Activated CD8-positive, alpha-beta memory T cell treated with anti-CD3 and anti-CD28 coated beads for 24 hours (primary cell): ENCODE data around the gene GNB1L.
"Not testable (repeated sequence)": the region's sequence is repeated elsewhere in the genome, so short reads cannot be mapped to it uniquely, and the experiment has no call there.

Source experiments
- DNase-seq: peaks from one replicate; pipeline ENCODE4 v3.0.0-alpha.2; 2020

GNB1L gene

DNA sequence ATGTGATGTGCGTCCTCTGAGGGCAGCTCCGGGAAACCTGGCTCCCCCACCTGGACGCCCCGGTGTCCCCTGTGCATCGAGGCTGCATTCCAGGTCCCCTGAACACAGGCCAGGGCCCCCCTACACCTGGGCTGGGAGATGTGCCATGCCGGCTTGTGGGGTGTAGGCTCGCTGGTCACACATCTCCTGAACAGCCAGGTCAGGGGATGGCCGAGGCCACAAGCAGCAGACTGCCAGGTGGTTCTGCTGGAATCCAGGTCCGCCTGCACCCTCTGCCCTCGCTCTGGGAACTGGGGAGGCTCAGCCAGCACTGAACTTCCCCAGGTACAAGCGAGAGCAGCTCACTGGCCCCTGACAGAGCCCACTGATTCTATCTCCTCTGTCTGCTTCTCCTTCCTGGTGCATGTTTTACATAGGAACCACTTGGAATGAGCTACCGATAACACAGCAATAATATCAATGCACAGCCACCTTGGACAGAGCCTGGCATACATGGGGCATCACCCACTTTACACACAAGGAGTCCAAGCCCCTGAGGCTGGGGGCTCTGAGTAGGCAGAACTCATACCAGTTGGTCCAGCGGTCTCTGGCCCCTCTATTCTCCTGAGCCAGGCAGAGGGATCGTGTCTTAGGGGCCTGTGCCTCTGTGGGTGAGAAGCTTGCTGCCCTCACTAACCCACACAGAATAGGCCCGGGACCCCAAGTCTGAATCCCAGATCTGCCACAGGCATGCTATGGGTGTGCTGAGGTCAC is 47.3 kb downstream of the GNB1L start:
- no peak for DNase-seq

DNA sequence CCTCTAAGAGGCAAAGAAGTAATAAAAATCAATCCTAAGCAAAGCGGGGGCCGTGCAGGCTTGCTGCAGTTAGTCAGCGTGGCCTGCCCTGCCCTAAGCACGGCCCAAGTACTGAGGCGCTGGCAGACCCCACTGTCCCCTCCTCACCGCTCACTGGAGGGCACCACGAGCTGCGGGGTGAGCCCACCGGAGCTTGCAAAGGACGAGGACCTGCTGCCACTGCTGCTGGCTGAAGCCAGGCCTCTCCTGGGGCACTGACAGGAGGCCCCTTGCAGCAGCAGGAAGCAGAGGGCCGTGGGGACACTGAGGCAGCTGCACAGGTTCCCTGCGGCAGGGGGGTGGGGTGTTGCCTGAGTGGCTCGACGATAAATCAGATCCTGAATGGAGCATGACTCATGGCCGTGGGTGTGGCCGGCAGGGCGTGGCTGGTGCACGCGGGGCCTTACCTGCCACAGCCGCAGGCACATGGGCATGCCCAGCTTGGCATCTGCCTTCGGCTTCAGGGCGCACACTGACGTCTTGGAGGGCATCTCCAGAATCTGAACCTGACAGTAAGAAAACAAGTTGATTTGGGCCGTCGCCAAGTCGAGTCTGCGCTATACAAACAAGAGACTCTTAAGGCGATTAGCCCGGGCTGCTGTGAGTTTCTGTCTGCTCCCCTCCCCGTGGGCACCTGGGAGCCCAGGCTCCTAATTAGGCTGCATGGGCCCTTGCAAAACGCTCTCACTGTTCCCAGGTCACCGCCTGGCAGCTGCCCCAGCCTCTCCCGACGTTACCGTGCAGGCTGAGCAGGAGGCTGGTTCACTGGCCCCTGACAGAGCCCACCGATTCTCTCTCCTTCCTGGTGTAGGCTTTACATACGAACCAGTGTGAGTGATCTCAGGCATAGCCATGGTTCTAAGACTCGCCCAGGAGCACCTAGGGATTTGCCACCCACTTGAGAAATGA is 48.2 kb downstream of the GNB1L start:
- DNase-seq = no peak

DNA sequence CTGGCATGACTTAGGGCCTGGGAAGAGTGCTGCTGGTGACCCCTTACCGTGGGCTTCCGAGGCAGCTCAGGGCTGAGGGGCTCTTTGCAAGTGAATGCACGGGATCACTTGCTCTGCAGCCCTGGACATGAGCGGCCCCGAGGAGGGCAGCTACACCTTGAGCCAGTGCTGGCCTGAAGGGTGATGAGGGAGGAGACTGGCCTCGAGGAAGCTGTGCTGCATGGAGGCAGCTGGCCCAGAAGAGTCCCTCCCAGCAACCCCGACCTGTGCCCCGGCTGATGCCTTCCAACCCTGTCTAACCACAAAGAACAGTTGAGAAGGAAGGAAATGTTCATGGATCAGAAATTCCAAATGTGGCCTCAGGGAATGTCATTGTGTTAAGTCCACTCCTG is 48.9 kb downstream of the GNB1L start:
- no peak for DNase-seq

DNA sequence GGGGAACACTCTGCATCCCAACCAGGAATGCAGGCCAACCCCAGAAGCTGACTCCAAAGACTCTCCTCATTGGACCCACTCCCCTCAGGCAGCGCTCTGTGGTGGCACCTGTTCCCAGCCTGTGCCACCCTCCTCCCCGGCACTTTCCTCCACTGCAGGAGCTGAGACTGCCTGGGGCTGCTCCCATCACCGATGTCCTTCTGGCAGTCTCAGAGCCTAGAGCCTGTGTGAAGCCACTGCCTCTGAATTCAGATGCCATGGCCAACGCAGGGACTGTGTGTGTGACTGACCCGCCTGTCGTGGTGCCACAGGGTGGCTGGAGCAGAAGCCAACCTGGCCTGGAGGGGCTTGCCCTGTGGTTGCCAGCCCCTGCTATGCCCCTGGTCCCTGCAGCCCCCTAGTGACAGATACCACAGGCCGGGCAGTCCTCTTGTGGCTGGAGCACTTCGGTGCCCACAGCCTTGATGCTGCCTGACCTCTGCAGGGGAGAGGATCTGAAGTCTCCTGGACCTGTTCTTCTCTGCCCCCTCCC is 50.9 kb downstream of the GNB1L start:
- DNase-seq = no peak

DNA sequence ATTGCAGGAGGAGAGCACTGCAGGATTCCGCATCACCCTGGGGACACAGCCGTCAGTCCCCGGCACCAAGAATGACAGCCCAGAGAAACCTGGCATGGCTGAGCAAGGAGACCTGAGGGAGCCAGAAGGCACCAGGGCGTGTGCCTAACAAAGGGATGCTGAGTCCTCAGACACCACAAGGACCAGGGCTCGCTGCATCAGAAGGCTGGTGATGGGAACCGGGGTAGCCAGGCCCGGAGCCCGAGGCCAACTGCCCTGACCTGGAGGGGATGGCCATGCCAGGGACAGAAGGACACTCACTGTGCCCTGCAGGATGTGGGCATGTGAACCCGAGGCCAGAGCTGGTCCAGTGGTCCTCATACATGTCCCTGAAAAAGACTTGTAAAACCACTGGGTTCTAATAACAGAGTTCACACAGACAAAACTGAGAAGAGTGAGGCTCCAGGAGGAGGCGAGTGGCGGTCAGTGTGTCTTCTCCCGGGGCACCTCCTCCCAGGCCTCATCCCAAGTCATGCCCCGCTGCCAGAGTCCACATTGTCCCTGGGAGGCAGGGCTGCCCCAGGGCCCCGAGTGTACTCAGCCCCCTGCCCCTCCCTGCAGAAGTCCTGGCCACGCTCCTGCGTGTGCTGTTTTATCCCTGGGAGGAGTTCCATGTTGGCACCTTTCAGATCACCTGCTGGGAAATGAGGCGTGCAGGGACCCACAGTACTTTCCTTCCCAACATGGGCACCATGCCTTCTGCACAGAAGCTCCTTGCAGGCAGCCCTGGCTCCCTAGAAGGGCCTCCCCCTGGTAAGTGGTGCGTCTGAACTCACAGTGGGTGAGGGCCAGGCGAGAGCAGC is 51.6 kb downstream of the GNB1L start:
- DNase-seq = no peak

DNA sequence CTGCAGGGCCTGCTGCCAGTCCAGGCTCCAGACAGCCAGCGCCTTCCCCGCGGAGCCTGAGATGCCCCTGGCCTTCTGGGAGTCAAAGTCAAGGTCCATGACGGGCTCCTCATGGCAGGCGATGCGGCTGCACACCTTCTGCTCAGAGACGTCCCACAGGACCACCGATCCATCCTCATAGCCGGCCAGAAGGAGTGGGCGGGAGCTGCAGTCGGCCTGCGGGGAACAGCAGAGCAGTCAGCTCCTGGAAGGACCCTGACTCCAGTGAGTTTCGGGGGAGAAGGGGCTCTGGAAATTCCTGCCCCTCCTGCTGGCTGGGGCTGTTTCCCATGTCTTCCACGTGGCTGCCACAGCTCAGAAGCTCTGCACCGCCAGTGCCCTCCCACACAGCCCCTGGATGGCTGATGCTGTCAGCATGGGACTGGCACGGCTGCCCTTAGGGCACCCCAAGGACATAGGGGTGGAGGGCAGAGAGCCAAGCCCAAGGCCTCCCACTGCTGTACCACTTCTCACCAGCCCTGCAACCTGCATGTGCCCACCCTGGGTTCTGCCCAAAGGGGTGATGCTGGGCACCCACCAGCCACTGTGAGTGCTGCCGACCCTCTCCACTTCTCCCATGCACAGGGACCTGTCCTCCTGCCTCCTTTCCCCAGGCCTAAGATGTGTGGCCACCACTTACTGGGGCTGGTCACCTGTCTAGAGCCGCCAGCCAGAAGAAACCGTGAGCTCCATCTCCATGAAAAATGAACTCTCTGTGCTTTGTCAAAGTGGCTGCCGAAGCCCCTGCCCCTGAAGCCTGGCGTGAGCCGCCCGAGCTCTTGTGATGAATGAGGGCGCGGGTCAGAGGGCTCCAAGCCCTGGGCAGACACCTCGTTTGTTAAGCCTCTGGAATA is 52.4 kb downstream of the GNB1L start:
- DNase-seq = no peak

DNA sequence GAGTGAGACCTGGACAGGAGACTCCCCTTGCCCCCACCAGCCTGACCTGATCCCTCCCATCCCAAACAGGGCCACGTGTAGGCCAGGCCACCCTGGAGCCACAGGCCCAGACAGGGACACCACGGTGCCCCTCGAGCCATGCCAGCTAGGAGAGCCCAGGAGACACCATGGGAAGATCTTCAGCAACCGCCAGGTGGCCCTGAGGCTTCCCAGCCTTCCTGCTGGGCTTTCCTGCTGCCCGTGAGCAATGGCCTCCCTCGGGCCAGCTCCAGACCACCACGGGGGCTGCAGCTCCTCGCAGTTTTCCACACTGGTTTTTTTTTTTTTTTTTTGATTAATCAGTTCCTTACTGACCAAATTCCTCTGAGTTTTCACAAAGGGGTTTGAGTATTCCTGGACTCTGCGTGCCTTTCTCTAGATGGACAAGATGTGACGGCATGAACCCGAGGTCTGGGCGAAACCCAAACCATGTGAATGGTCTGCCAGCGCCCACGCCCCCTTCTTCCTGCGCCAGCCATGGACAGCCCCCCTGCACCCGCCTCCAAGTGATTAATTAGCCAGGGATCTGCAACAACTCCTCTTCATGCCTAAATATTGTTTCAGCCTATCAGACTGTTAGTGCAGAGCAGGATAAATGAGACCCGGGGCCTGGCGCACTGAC is 53.2 kb downstream of the GNB1L start:
- DNase-seq = no peak

DNA sequence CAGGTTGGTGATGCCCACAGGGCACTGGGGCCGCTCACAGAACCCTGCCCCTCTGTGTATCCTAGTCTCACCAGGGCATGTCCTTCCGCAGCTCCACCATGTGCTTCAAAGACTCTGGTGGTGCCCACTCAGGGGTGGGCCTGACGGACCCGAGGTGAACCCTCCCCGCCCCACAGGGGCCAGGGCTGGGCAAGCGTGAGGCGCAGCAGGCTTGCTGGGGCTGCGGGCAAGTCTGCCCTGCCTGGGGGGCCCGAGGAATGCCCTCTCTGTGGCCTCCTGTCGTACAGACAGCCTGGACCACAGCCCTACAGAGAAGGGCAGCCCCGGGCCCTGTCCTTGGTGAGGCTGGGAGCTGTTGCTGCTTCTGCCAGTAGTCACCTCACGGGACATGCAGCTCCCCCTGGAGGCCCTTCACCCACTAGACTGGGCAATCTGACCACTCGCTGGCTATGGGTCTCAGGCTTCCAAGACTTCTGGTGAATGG is 53.9 kb downstream of the GNB1L start:
- DNase-seq = no peak

DNA sequence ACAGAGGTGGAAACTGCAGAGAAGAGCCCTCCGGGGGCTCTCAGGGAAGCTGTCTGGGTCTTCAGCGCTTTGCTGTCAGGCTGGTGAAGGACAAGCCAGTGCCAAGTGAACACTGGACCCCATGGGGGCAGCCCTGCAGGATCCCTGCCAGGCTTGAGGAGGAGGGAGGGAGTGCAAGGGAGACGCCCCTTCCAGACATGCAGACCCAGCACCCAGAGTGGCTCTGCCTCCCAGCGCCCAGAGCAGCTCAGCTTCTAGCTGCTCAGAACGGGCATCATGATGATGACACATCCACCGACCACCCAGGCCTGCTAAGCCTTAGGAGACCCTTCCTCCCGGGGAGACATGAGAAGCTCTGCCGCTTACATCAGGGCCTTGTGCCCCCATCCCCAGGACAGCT is 54.4 kb downstream of the GNB1L start:
- no peak for DNase-seq

DNA sequence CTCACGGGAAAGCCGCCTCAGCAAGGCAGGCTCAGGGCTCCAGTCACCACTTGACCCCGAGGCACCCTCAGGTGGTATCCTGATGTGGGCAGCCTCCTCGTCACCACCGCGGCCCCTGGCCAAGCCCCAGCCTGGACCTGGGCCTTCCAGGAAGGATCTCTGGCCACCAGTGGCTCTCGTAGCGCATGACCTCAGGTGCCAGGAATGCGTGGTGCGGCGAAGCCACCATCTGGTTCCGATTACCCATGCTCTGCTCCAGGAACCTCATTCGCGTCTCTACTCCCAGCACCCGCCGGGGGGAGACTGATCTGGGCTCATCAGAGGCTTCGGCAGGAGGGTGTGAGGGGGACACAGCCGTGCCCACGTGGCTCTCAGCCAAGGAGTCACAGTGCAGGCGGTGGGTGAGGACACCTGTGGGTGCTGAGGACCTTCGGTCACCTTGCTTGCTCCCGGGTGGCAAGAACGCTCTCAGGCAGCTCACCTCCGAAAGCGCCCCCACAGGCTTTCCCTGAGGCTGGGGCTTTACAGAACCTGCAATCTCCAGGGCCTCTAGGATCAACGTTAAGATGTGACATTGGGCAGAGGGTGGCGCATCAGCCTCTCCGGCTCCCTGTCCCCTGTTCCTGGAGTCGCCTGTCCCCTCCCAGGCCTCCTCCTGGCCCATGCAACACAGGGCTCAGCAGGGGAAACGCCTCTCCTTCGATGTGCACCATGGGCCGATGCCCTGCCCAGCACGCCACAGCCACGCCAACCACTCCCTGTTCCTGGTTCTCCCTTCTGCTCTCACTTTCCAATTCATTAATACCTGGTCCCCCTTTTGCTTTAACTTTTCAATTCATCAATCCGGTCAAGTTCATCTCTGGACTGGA is 55.1 kb downstream of the GNB1L start:
- no peak for DNase-seq

DNA sequence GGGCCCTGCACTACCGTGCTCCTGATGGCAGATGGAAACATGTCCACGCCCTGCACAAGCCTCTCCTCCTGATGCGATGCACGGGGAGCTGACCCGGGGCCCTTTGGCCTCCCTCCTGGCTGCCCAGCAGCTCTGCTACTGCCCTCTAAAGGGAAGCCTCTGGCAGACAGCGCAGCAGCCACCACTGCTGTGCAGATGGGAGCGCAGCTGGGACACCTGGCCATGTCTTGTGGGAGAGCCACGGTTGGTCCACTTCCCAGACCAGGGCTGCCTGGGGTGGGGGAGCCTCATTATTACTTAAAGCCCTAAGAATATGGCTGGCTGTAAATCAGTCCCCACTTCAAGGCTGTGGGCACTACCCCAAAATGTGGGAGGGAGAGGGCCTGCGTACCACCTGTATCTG is 55.8 kb downstream of the GNB1L start:
- DNase-seq = no peak

DNA sequence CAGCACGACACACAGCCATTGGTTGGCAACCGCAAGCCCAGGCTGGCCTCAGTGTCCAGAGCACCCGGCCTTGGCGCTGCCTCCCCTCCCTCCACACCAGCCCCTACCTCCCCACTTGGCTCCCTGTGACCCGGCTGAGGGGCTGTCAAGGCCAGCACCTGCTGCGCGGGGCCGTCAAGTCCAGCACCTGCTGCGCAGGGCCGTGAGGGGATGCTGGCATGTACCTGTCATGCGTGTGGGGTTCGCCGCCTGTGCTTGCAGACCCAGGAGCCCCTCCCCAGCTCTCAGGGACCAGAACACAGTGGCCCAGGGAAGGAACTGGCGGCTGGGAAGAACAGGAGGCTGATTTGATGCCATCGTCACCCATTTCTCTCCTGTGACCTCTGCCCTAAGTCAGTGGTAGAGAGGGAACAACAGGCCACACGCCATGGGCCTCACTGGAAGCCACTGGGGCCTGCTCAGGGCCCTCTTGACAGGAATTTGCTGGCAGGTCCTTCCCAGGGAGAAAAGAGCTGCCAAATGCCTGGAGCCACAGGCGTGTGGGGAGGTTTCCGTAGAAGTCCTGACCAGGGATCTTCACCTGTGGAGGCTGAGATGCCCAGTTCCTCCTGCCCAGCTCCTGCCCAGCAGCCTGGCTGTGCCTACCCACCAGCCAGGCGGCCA is 56.5 kb downstream of the GNB1L start:
- DNase-seq = no peak

DNA sequence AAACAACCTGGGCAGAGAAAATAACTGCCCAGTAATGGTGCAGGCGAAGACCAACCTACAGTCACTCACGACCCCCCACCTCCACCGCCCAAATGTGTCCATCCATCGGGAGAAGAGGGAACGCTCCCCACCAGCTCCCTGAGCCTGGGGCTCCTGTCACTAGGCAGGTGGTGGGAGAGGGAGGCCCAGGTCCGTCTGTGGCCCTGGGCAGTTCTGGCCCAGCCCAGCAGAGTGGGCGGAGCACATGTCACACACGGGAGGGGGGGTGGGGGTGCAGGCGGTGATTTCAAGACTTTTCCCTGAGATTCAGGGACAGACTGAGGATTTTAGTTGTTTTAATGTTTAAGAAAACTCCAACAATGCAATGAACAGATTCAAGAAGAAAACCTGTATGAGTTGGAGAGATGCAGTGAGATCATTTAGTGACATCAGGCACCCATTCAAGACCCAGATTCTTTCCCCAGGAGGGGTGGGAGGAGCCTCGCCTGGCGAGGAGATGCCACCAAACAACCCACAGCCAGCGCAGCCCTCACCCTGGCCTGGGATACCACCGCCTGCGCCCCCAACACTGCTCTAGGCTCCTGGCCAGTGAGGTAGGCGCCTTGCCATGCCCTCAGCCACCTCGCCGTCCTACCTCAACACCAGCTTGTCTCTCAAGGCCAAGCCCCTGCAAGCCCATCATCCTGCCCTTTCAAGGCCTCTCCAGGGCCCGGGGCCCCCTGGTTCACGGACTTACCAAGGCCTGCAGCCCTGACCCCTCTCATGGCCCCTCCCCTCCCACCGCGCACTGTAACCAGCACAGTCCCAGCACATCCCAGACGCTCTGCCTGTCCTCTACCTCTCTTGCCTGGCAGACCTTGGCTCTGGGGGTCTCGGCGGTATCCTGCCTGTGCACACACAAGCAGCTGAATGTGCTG is 57.3 kb downstream of the GNB1L start:
- no peak for DNase-seq

DNA sequence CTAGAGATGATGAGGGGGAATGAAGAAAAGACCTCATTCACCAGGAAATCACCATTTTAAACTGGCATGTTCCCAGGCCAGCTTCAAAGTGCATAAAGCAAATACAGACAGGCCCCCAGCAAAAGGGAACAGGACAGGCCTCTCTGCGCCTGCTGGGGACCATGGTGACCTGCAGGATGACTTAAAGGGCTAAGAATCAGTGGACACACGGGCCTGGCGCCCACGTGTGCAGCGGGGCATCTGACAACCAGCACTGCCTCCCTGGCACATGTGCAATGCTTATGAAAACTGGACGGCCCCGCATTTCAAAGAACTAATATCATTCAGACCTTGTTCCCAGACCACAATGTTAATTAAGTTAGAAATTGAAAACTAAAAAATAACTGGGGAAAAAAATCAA is 58.5 kb downstream of the GNB1L start:
- DNase-seq = no peak

DNA sequence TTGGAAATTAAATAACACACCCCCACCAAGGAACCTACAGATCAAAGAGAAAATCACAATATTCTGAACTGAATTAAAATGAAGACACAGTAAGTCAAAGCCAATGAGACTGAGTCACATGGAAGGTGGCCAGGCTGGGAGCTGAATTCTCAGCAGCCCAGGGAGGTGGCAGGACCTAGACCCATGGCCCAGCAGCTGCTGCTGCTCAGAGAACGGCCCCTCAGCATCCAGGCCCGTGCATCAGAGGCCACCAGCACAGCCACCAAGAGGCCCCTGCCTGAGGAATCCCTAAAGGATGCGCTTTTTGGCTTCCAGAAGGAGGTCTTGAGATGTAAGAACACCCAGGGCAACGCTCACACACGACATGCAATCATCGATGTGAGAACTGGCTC is 59.1 kb downstream of the GNB1L start:
- no peak for DNase-seq

DNA sequence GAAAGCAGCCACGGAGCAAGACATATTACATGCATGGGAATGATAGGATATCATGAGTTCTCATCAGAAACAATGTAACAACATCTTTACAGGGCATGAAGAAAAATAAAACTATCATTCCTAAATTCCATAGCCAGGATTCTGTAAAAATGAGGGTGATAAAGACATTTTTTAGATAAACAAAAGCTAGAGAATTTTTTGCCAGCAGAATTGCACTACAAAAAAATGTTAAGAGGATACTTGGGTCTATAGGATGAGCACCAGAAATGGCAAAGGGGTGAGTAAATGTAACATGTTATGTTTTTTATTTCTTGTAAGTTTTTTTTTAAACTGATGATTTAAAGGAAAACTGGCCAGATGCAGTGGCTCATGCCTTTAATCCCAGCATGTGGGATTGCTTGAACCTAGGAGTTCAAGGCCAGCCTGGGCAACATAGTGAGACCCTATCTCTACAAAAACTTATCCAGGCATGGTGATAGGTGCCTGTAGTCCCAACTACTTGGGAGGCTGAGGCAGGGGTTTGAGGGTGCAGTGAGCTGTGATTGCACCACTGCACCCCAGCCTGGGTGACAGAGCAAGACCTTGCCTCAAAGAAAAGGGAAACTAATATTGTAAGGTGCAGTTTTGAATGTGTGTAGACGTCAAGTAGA is 60.9 kb downstream of the GNB1L start:
- no peak for DNase-seq

DNA sequence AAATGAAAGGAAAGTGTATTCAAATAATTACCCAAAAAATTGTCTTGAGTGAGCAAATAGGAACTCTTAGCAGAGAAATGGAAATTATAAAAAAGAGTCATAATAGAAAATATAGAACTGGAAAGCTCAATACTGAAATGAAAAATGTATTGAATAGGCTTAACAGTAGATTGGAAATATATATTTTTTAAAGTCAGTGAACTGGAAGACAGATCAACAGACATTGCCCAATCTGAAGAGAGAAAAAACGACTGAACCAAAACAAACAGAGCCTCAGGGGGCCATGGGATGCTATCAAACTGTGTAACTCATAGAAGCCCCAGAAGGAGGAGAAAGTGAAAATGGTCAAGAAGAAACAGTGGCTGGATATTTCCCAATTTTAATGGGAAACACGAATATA is 61.5 kb downstream of the GNB1L start:
- DNase-seq = no peak

DNA sequence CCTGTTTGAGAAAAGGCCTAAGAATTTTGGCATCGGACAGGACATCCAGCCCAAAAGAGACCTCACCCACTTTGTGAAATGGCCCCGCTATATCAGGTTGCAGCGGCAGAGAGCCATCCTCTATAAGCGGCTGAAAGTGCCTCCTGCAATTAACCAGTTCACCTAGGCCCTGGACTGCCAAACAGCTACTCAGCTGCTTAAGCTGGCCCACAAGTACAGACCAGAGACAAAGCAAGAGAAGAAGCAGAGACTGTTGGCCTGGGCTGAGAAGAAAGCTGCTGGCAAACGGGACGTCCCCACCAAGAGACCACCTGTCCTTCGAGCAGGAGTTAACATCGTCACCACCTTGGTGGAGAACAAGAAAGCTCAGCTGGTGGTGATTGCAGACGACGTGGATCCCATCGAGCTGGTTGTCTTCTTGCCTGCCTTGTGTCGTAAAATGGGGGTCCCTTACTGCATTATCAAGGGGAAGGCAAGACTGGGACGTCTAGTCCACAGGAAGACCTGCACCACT is 62.2 kb downstream of the GNB1L start:
- not testable (repeated sequence) for DNase-seq
